DND-41 (cell line): ENCODE results near the gene TMEM94.
"Not testable (repeated sequence)": the region's sequence is repeated elsewhere in the genome, so short reads cannot be mapped to it uniquely, and the experiment has no call there.

Experiments used
- ATAC-seq: fragments of 200-7000 bp; cut with Tn5 transposase; 3 replicates; pipeline ENCODE4 v1.9.1; 2021; ENCODE audit warnings: low read depth; ENCODE audit not compliant: insufficient read depth
- DNase-seq: peaks from one replicate; pipeline ENCODE4 v3.0.0-alpha.2; 2020
- H2AFZ ChIP-seq: 2 replicates; pipeline ENCODE4 v1.6.0; 2012; ENCODE audit warnings: low read depth, low read length
- H3K27ac ChIP-seq: 2 replicates; pipeline ENCODE4 v1.5.1; 2012; ENCODE audit warnings: low read length, inconsistent platforms
- H3K27me3 ChIP-seq: fragments of 200-600 bp; sonication (generic); 2 replicates; pipeline ENCODE4 v1.6.0; 2012; ENCODE audit warnings: low read length, mild to moderate bottlenecking, inconsistent platforms; ENCODE audit not compliant: insufficient read depth, poor library complexity
- H3K36me3 ChIP-seq: 2 replicates; pipeline ENCODE4 v1.5.1; 2012; ENCODE audit warnings: low read length, inconsistent platforms; ENCODE audit not compliant: insufficient read depth
- H3K4me1 ChIP-seq: 2 replicates; pipeline ENCODE4 v1.5.1; 2012; ENCODE audit warnings: mild to moderate bottlenecking, low read length; ENCODE audit not compliant: insufficient read depth
- H3K4me2 ChIP-seq: 2 replicates; pipeline ENCODE4 v1.6.0; 2012; ENCODE audit warnings: mild to moderate bottlenecking, moderate library complexity, low read length, inconsistent platforms; ENCODE audit not compliant: insufficient read depth
- H3K4me3 ChIP-seq, 2 experiments: fragments of 200-600 bp in 1 of 2; shearing (Covaris generic) in 1 of 2; 2 replicates each; pipeline ENCODE4 v1.5.1; 2012 to 2016; ENCODE audit warnings: inconsistent platforms in 2 of 2, low read length in 2 of 2, mild to moderate bottlenecking in 2 of 2, low read depth in 1 of 2, moderate library complexity in 1 of 2
- H3K79me2 ChIP-seq: 2 replicates; pipeline ENCODE4 v1.6.0; 2012; ENCODE audit warnings: low read length, inconsistent platforms; ENCODE audit not compliant: insufficient read depth
- H3K9ac ChIP-seq: 2 replicates; pipeline ENCODE4 v1.6.0; 2012; ENCODE audit warnings: low read depth, mild to moderate bottlenecking, inconsistent platforms, low read length, moderate library complexity
- H3K9me3 ChIP-seq: 2 replicates; pipeline ENCODE4 v1.5.1; 2012; ENCODE audit warnings: low read length, moderate library complexity, mild to moderate bottlenecking, inconsistent platforms; ENCODE audit not compliant: insufficient read depth, severe bottlenecking
- H4K20me1 ChIP-seq: 2 replicates; pipeline ENCODE4 v1.6.0; 2012; ENCODE audit warnings: low read length; ENCODE audit not compliant: insufficient read depth
- CTCF ChIP-seq: IDR thresholded peaks from 2 replicates; pipeline ENCODE4 v1.5.1; 2012; ENCODE audit warnings: borderline replicate concordance, low read length, moderate library complexity, mild to moderate bottlenecking; ENCODE audit not compliant: poor library complexity, severe bottlenecking; ENCODE audit errors: extremely low read depth
- EZH2 ChIP-seq: IDR thresholded peaks from 3 replicates; pipeline ENCODE4 v1.6.1; 2012; ENCODE audit warnings: borderline replicate concordance, low read depth, mild to moderate bottlenecking, moderate library complexity, low read length, inconsistent platforms; ENCODE audit not compliant: severe bottlenecking

The TMEM94 gene

GRCh38 chr17:75430159-75430974 is 26.1 kb upstream of the TMEM94 start:
- H3K36me3 ChIP-seq, result no peaks in the 10 kb centered on the region
- DNase-seq, result no peak
- no peak for ATAC-seq
- H3K27me3 ChIP-seq, result peaks cover 5% of the 10 kb centered on the region
- H3K9ac ChIP-seq, result no peak overlapping the region
- no peaks in the 10 kb centered on the region for H3K79me2 ChIP-seq
- H3K4me1 ChIP-seq, result peaks cover 13% of the 10 kb centered on the region
- H3K9me3 ChIP-seq, result no peaks in the 10 kb centered on the region
- H3K4me3 ChIP-seq, result no peak overlapping the region
- no peak overlapping the region for H3K27ac ChIP-seq
- H3K4me2 ChIP-seq, result no peak overlapping the region
- no peak for TF ChIP-seq CTCF
- TF ChIP-seq EZH2, result no peak
- no peak overlapping the region for H2AFZ ChIP-seq
- H4K20me1 ChIP-seq, result no peaks in the 10 kb centered on the region

GRCh38 chr17:75433218-75433783 is 23.1 kb upstream of the TMEM94 start:
- no peak overlapping the region for H3K4me3 ChIP-seq
- ATAC-seq (no peak), DNase-seq (no peak)
- H2AFZ ChIP-seq, result no peak overlapping the region
- no peaks in the 10 kb centered on the region for H3K4me1 ChIP-seq
- H4K20me1 ChIP-seq, result no peaks in the 10 kb centered on the region
- H3K9me3 ChIP-seq, result no peaks in the 10 kb centered on the region
- H3K27ac ChIP-seq, result no peak overlapping the region
- H3K27me3 ChIP-seq, result peaks cover 5% of the 10 kb centered on the region
- no peak overlapping the region for H3K4me2 ChIP-seq
- H3K36me3 ChIP-seq, result no peaks in the 10 kb centered on the region
- no peaks in the 10 kb centered on the region for H3K79me2 ChIP-seq
- TF ChIP-seq CTCF (no peak), EZH2 (no peak)
- H3K9ac ChIP-seq, result no peak overlapping the region

GRCh38 chr17:75434433-75434832 is 22.0 kb upstream of the TMEM94 start:
- ATAC-seq, H3K27me3 ChIP-seq, H3K4me1 ChIP-seq, H3K79me2 ChIP-seq, H3K4me3 ChIP-seq, H2AFZ ChIP-seq, H4K20me1 ChIP-seq, DNase-seq, H3K27ac ChIP-seq, H3K36me3 ChIP-seq, H3K4me2 ChIP-seq, H3K9me3 ChIP-seq, H3K9ac ChIP-seq: not testable (repeated sequence)

GRCh38 chr17:75437404-75437803 is 19.0 kb upstream of the TMEM94 start:
- not testable (repeated sequence) for H3K9me3 ChIP-seq, H3K4me3 ChIP-seq, H3K4me1 ChIP-seq

More at GRCh38 chr17:75437404-75437803, 19.0 kb upstream of the TMEM94 start:
- H3K27me3 ChIP-seq, H3K9ac ChIP-seq, H2AFZ ChIP-seq, ATAC-seq, H3K27ac ChIP-seq, H4K20me1 ChIP-seq, DNase-seq, H3K36me3 ChIP-seq, H3K79me2 ChIP-seq, H3K4me2 ChIP-seq: not testable (repeated sequence)
